ENCODE results near the gene ERBB4. TPM values are rescaled to one million over a fixed set of nuclear protein-coding genes. Genes with fewer than 3 reads are reported as not detected.

ERBB4 gene
- total RNA-seq, 4 donors from 2014 or later: 0.16 to 12.7 (median 0.27) TPM; not detected in 1

- Histone ChIP-seq H3K27me3 (no peaks in the 10 kb centered on the region), H3K9me3 (no peaks in the 10 kb centered on the region), H3K36me3 (no peaks in the 10 kb centered on the region), H3K4me1 (no peaks in the 10 kb centered on the region), H3K27ac (no peak overlapping the region), H3K4me3 (no peak overlapping the region)
- no peak for DNase-seq
- TF ChIP-seq CTCF (IDR thresholded peaks at IDR 0.05): no peak
- intact Hi-C loops (cut with DNase I; ENCODE audit: low total_unique reads) (no loop called here), in situ Hi-C loops (cut with MboI; ENCODE audit: low pct_ligation_motif_present in 1 of 4, low pct_unique_long_range_greater_than_20kb in 1 of 4, low sequenced_read_pairs in 3 of 4) (no loop called here)
- WGBS, 2 donors (ENCODE audit: low coverage in 1 of 2): 78 to 79% methylated on average over 3 of the region's 3 CpGs
These were observed 1109.2 kb downstream of the ERBB4 start for GRCh38 chr2:211429256-211429920.

- in situ Hi-C loops (cut with MboI; ENCODE audit: low pct_ligation_motif_present in 1 of 4, low pct_unique_long_range_greater_than_20kb in 1 of 4, low sequenced_read_pairs in 3 of 4): no loop called here
- DNase-seq: no peak
- 49 to 62% methylated on average over 2 of the region's 2 CpGs for WGBS, 2 donors (ENCODE audit: low coverage in 1 of 2)
- H3K27me3 ChIP-seq: no peaks in the 10 kb centered on the region
- H3K27ac ChIP-seq: no peak overlapping the region
- H3K4me1 ChIP-seq: no peaks in the 10 kb centered on the region
- no peaks in the 10 kb centered on the region for H3K36me3 ChIP-seq
- H3K4me3 ChIP-seq: no peak overlapping the region
- intact Hi-C loops (cut with DNase I; ENCODE audit: low total_unique reads): no loop called here
- no peaks in the 10 kb centered on the region for H3K9me3 ChIP-seq
- TF ChIP-seq POLR2AphosphoS5 (IDR thresholded peaks at IDR 0.05) (no peak), EP300 (IDR thresholded peaks at IDR 0.05; ENCODE audit: low read depth) (no peak), CTCF (IDR thresholded peaks at IDR 0.05) (no peak), POLR2A (IDR thresholded peaks at IDR 0.05) (no peak)
These were observed 1112.4 kb downstream of the ERBB4 start for GRCh38 chr2:211426240-211426639.

GRCh38 chr2:211423018-211423417 is 1115.6 kb downstream of the ERBB4 start:
- H3K4me1 ChIP-seq: no peaks in the 10 kb centered on the region
- H3K27ac ChIP-seq: no peak overlapping the region
- no peaks in the 10 kb centered on the region for H3K36me3 ChIP-seq
- H3K4me3 ChIP-seq: no peak overlapping the region
- no peaks in the 10 kb centered on the region for H3K9me3 ChIP-seq
- in situ Hi-C loops (cut with MboI; ENCODE audit: low pct_ligation_motif_present in 1 of 4, low pct_unique_long_range_greater_than_20kb in 1 of 4, low sequenced_read_pairs in 3 of 4) (no loop called here), intact Hi-C loops (cut with DNase I; ENCODE audit: low total_unique reads) (no loop called here)
- H3K27me3 ChIP-seq: no peaks in the 10 kb centered on the region
- no peak for DNase-seq
- WGBS, 2 donors (ENCODE audit: low coverage in 1 of 2): 49 to 50% methylated on average over 2 of the region's 2 CpGs
- TF ChIP-seq POLR2A (IDR thresholded peaks at IDR 0.05) (no peak), CTCF (IDR thresholded peaks at IDR 0.05) (no peak), POLR2AphosphoS5 (IDR thresholded peaks at IDR 0.05) (no peak), EP300 (IDR thresholded peaks at IDR 0.05; ENCODE audit: low read depth) (no peak)

GRCh38 chr2:211417544-211417943 is 1121.1 kb downstream of the ERBB4 start:
- DNase-seq: no peak
- H3K9me3 ChIP-seq: peaks cover 0 to 3% of the 10 kb centered on the region in 2 donors
- TF ChIP-seq POLR2A (IDR thresholded peaks at IDR 0.05) (no peak), EP300 (IDR thresholded peaks at IDR 0.05; ENCODE audit: low read depth) (no peak), CTCF (IDR thresholded peaks at IDR 0.05) (no peak), POLR2AphosphoS5 (IDR thresholded peaks at IDR 0.05) (no peak)
- H3K4me3 ChIP-seq: no peak overlapping the region
- in situ Hi-C loops (cut with MboI; ENCODE audit: low pct_ligation_motif_present in 1 of 4, low pct_unique_long_range_greater_than_20kb in 1 of 4, low sequenced_read_pairs in 3 of 4) (no loop called here), intact Hi-C loops (cut with DNase I; ENCODE audit: low total_unique reads) (no loop called here)
- H3K36me3 ChIP-seq: no peaks in the 10 kb centered on the region
- no peaks in the 10 kb centered on the region for H3K27me3 ChIP-seq
- H3K4me1 ChIP-seq: no peaks in the 10 kb centered on the region
- H3K27ac ChIP-seq: no peak overlapping the region

Measured in transverse colon (tissue), 4 donors.